SK-N-SH treated with all-trans-retinoic acid at 6 μM for 48 hours (cell line): Measurements from ENCODE around the gene MTX2.

Experiments used
- ATAC-seq: fragments of 200-7000 bp; cut with Tn5 transposase; 3 replicates; pipeline ENCODE4 v1.9.1; 2020; ENCODE audit warnings: mild to moderate bottlenecking, moderate library complexity
- ARNTL ChIP-seq: fragments of 450-650 bp; formaldehyde crosslinking; IDR thresholded peaks from 2 replicates; pipeline ENCODE4 v1.5.0; 2020; ENCODE audit warnings: low read depth, mild to moderate bottlenecking, moderate library complexity, borderline replicate concordance
- BACH2 ChIP-seq: fragments of 250-450 bp; sonication (Bioruptor Pico); IDR thresholded peaks from 2 replicates; pipeline ENCODE4 v1.9.0; 2021; ENCODE audit warnings: mild to moderate bottlenecking, borderline replicate concordance
- CSDC2 ChIP-seq: fragments of 250-450 bp; sonication (Bioruptor Pico); IDR thresholded peaks from 2 replicates; pipeline ENCODE4 v1.5.0; 2020; ENCODE audit warnings: mild to moderate bottlenecking, moderate library complexity
- CSRNP3 ChIP-seq: fragments of 250-450 bp; sonication (Bioruptor Pico); IDR thresholded peaks from 2 replicates; pipeline ENCODE4 v1.5.1; 2021; ENCODE audit warnings: mild to moderate bottlenecking, moderate library complexity
- ESRRG ChIP-seq: fragments of 250-450 bp; sonication (Bioruptor Pico); IDR thresholded peaks from 2 replicates; pipeline ENCODE4 v1.6.1; 2021; ENCODE audit warnings: mild to moderate bottlenecking
- GLIS3 ChIP-seq: fragments of 250-450 bp; sonication (Bioruptor Pico); IDR thresholded peaks from 2 replicates; pipeline ENCODE4 v1.5.0; 2020; ENCODE audit warnings: mild to moderate bottlenecking, moderate library complexity
- ISL1 ChIP-seq: fragments of 250-450 bp; sonication (Bioruptor Pico); IDR thresholded peaks from 2 replicates; pipeline ENCODE4 v2.1.2; 2022; ENCODE audit warnings: mild to moderate bottlenecking, moderate library complexity
- OSR1 ChIP-seq: fragments of 250-450 bp; sonication (Bioruptor Pico); IDR thresholded peaks from 2 replicates; pipeline ENCODE4 v1.8.0; 2022; ENCODE audit warnings: moderate library complexity, mild to moderate bottlenecking, inconsistent platforms
- POU6F1 ChIP-seq: fragments of 250-450 bp; sonication (Bioruptor Pico); IDR thresholded peaks from 2 replicates; pipeline ENCODE4 v1.8.0; 2021; ENCODE audit warnings: low read depth, mild to moderate bottlenecking, moderate library complexity, borderline replicate concordance
- SNAI2 ChIP-seq: fragments of 250-450 bp; sonication (Bioruptor Pico); IDR thresholded peaks from 2 replicates; pipeline ENCODE4 v1.5.0; 2020; ENCODE audit warnings: mild to moderate bottlenecking, moderate library complexity
- TCF4 ChIP-seq: fragments of 250-450 bp; sonication (Bioruptor Pico); IDR thresholded peaks from 2 replicates; pipeline ENCODE4 v1.8.0; 2021; ENCODE audit warnings: mild to moderate bottlenecking, moderate library complexity, borderline replicate concordance
- TOX ChIP-seq: fragments of 250-450 bp; sonication (Bioruptor Pico); IDR thresholded peaks from 2 replicates; pipeline ENCODE4 v1.8.0; 2021; ENCODE audit warnings: mild to moderate bottlenecking, moderate library complexity, borderline replicate concordance
- ZC3H10 ChIP-seq: fragments of 250-450 bp; sonication (Bioruptor Pico); IDR thresholded peaks from 2 replicates; pipeline ENCODE4 v1.5.1; 2021; ENCODE audit warnings: mild to moderate bottlenecking, moderate library complexity
- ZFP30 ChIP-seq: fragments of 450-650 bp; formaldehyde crosslinking; IDR thresholded peaks from 2 replicates; pipeline ENCODE4 v1.5.0; 2022; ENCODE audit warnings: mild to moderate bottlenecking, moderate library complexity
- ZNF565 ChIP-seq: fragments of 450-650 bp; formaldehyde crosslinking; conservative IDR thresholded peaks from 2 replicates; pipeline ENCODE4 v1.5.0; 2020; ENCODE audit warnings: low read depth, mild to moderate bottlenecking, moderate library complexity
- ZNF70 ChIP-seq: fragments of 450-650 bp; formaldehyde crosslinking; IDR thresholded peaks from 2 replicates; pipeline ENCODE4 v1.5.0; 2020; ENCODE audit warnings: mild to moderate bottlenecking, moderate library complexity
- ZNF8 ChIP-seq: fragments of 450-650 bp; formaldehyde crosslinking; IDR thresholded peaks from 2 replicates; pipeline ENCODE4 v1.5.0; 2020; ENCODE audit warnings: mild to moderate bottlenecking, moderate library complexity
- TF ChIP-seq, protein P1 (sequence below): fragments of 250-450 bp; sonication (Bioruptor Pico); IDR thresholded peaks from 2 replicates; pipeline ENCODE4 v1.8.0; 2020; ENCODE audit warnings: mild to moderate bottlenecking, moderate library complexity, borderline replicate concordance
- TF ChIP-seq, protein P2 (sequence below): fragments of 250-450 bp; sonication (Bioruptor Pico); IDR thresholded peaks from 2 replicates; pipeline ENCODE4 v1.5.1; 2020; ENCODE audit warnings: low read depth, mild to moderate bottlenecking, moderate library complexity
- TF ChIP-seq, protein P3 (sequence below): fragments of 250-450 bp; sonication (Bioruptor Pico); IDR thresholded peaks from 2 replicates; pipeline ENCODE4 v1.5.0; 2020; ENCODE audit warnings: mild to moderate bottlenecking, moderate library complexity

MTX2 gene

DNA sequence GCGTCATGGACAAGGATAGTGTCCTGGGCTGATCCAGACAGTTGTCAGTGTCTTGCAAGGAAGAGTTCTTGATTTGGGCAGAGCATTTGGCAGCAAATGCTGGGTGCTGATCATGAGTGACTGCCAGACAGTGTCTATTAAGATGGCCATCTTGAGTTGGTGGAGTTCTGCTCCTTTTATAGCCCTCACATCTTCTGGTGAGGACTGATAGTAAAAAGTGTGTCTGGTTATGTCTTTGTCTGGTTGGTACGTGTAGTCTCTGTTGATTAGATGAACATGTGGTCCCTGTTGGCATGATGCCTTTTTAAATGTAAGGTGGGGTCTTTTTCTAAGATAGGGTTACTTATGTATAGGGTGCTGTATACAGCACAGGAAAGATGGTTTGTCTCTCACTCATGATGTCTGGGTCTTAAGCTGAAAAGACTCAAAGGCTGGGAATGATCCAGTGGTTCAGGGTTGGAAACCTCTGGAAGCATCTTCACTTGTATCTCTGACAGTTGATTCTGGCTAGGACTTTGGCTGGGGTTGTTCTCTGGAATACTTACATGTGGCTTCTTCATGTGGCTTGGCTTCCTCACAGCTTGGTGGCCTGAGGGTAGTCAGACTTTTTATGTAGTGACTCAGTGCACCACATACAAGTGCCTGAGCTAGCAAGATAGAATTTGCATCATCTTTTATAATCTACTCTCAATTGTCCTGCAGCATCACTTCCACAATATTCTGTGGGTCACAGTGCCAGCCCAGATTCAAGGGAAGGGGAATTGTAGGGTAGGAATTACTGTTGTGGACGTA, 11.8 kb downstream of the MTX2 start:
- TF ChIP-seq GLIS3 (CRISPR knock-in tag) (no peak), ZFP30 (no peak), TCF4 (CRISPR knock-in tag) (no peak), ISL1 (no peak)
- ATAC-seq, result no peak

DNA sequence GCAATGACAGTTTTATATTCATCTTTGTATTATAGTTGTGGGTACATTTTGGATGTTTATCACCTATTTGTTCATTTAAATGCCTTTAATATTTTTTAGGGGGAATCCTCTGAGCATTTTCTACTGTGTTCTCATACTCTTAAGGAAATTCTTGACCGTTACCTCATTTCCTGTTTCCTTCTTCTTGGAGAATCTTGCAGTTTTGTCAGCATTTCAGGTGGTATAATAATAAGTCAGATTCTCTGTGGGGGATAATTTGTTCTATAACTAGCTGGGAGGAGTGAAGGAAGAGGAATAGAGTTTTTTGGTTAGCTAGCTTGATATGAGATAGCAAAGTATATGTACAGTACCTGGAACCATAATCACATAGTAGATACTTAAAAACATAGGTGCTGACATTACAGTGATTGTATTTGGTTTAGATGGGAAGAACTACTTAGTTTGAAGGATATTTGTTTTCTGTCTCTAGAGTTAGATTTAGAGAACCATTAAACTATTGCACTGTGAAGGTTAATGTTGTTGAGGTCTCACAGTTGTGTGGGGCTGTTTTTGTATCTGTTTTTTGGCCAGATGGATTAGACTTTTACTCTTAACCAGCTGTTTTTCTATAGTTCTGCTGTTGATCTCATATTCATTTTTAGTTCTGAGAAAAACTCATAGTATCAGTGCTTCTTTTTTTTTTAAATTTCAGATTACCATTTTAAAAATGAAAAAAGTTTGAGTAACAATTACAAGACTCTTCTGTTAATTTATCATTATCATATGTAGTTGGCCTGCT, 14.2 kb downstream of the MTX2 start:
- no peak for TF ChIP-seq ARNTL (CRISPR knock-in tag)
- TF ChIP-seq CSRNP3 (CRISPR knock-in tag), result no peak
- TF ChIP-seq, protein P1, sequence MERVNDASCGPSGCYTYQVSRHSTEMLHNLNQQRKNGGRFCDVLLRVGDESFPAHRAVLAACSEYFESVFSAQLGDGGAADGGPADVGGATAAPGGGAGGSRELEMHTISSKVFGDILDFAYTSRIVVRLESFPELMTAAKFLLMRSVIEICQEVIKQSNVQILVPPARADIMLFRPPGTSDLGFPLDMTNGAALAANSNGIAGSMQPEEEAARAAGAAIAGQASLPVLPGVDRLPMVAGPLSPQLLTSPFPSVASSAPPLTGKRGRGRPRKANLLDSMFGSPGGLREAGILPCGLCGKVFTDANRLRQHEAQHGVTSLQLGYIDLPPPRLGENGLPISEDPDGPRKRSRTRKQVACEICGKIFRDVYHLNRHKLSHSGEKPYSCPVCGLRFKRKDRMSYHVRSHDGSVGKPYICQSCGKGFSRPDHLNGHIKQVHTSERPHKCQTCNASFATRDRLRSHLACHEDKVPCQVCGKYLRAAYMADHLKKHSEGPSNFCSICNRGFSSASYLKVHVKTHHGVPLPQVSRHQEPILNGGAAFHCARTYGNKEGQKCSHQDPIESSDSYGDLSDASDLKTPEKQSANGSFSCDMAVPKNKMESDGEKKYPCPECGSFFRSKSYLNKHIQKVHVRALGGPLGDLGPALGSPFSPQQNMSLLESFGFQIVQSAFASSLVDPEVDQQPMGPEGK (CRISPR knock-in tag), result no peak
- TF ChIP-seq CSDC2 (CRISPR knock-in tag), result no peak
- no peak for TF ChIP-seq ZNF565
- TF ChIP-seq TOX, result no peak
- TF ChIP-seq OSR1, result no peak
- no peak for TF ChIP-seq ISL1
- TF ChIP-seq, protein P2, sequence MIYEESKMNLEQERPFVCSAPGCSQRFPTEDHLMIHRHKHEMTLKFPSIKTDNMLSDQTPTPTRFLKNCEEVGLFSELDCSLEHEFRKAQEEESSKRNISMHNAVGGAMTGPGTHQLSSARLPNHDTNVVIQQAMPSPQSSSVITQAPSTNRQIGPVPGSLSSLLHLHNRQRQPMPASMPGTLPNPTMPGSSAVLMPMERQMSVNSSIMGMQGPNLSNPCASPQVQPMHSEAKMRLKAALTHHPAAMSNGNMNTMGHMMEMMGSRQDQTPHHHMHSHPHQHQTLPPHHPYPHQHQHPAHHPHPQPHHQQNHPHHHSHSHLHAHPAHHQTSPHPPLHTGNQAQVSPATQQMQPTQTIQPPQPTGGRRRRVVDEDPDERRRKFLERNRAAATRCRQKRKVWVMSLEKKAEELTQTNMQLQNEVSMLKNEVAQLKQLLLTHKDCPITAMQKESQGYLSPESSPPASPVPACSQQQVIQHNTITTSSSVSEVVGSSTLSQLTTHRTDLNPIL, result no peak
- TF ChIP-seq SNAI2 (CRISPR knock-in tag), result no peak
- TF ChIP-seq ZC3H10, result no peak
- ATAC-seq, result no peak

DNA sequence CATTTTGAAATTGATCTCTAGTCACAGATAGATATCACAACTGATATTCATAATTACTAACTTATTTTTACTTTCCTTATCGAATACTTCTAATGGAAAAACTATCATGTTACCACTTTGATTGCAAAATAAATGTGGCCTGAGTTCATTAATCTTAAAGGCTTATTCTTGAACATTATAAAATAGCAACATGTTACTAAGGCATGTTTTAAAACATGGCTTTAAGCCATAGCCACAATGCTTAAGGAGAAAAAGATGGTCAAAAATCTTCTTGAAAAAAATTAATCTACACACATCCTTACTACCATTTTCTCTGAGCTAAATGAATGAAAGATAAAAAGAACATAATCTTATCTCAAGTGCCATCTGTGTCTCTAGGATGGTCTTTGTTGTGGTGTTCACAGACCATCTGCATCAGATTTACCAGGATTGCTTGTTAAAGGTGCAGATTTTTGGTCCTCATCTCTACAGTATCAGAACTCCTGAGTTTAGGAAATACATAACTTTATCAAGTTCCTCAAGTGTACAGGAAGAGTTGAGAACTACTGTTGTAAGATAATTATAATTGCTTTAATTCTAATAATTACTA, 15.3 kb downstream of the MTX2 start:
- no peak for TF ChIP-seq CSRNP3 (CRISPR knock-in tag)
- TF ChIP-seq ZNF8 (CRISPR knock-in tag), result no peak
- TF ChIP-seq ARNTL (CRISPR knock-in tag), result no peak
- no peak for TF ChIP-seq TCF4 (CRISPR knock-in tag)
- TF ChIP-seq BACH2 (CRISPR knock-in tag), result no peak
- no peak for TF ChIP-seq TOX
- no peak for TF ChIP-seq OSR1
- TF ChIP-seq, protein P3, sequence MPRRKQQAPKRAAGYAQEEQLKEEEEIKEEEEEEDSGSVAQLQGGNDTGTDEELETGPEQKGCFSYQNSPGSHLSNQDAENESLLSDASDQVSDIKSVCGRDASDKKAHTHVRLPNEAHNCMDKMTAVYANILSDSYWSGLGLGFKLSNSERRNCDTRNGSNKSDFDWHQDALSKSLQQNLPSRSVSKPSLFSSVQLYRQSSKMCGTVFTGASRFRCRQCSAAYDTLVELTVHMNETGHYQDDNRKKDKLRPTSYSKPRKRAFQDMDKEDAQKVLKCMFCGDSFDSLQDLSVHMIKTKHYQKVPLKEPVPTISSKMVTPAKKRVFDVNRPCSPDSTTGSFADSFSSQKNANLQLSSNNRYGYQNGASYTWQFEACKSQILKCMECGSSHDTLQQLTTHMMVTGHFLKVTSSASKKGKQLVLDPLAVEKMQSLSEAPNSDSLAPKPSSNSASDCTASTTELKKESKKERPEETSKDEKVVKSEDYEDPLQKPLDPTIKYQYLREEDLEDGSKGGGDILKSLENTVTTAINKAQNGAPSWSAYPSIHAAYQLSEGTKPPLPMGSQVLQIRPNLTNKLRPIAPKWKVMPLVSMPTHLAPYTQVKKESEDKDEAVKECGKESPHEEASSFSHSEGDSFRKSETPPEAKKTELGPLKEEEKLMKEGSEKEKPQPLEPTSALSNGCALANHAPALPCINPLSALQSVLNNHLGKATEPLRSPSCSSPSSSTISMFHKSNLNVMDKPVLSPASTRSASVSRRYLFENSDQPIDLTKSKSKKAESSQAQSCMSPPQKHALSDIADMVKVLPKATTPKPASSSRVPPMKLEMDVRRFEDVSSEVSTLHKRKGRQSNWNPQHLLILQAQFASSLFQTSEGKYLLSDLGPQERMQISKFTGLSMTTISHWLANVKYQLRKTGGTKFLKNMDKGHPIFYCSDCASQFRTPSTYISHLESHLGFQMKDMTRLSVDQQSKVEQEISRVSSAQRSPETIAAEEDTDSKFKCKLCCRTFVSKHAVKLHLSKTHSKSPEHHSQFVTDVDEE (CRISPR knock-in tag), result no peak
- no peak for TF ChIP-seq ESRRG (CRISPR knock-in tag)
- no peak for TF ChIP-seq ZFP30
- TF ChIP-seq ZNF565, result no peak
- no peak for TF ChIP-seq POU6F1 (CRISPR knock-in tag)
- no peak for TF ChIP-seq ZNF70 (CRISPR knock-in tag)
- no peak for TF ChIP-seq ZC3H10
- TF ChIP-seq, all 23 proteins: peak for 0
- no peak for ATAC-seq
